ENCODE measurements around the gene SCAP.
"Not testable (repeated sequence)": the region's sequence is repeated elsewhere in the genome, so short reads cannot be mapped to it uniquely, and the experiment has no call there.

SCAP gene

GRCh38 chr3:47475570-47476329 is at the start of gene SCAP:
Gene SCAP, minus strand, starts transcription at chr3:47475941. Its CDS starts 32,948 bp downstream, at chr3:47442993.
- DNase-seq: peak; percentile 70

DNA sequence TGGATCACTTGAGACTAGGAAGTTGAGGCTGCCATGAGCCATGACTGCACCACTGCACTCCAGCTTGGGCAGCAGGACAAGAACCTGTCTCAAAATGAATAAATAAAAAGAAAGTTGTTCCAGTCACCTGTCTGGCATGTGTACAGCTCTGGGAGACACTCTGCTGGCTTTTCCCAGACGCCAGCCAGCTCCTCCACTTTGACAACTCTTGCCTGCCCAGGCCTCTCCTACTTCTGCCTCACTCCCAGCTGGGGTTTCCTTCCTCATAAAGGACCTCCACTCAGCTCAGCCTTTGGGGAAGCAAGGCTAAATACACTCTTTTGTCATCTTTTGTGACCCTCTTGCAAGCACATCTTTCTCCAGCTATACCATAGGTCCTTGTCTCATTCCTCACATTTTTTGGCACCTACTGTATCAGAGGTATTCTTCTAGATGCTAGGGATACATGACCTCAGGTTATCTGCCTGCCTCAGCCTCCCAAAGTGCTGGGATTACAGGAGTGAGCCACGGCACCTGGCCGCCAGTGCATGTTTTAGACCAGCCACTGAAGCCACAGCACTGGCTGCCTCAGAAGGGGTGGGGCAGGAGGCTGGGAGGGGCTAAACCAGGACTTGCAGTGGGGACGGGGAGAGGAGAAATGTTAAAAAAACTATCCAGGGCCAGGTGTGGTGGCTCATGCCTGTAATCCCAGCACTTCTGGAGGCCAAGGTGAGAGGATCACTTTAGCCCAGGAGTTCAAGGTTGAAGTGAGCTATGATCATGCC is 47.8 kb upstream of the SCAP start:
- no peak for DNase-seq

- peak; percentile 79 for DNase-seq
Observed at GRCh38 chr3:47522082-47522987, 46.6 kb upstream of the SCAP start.

DNA sequence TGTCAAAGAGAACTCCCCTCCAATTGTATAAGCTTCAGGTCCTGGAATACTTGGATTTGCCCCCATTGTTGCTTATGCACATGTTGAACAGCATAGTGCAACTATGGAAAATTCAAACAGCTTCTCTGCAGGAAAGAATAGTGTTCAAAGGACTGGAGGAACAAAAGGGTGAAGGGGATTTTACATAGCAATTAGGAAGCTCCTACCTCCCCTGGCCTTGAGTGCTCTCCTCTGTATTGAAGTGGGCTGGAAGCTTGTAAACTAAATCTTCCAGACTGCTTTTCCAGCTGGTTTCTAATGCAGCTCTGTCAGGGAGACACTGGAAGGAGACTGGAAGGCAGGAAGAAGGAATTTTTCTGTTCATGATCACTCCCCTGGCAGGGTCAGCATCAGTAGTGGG is 45.0 kb upstream of the SCAP start:
- no peak for DNase-seq

- DNase-seq: no peak
Observed at GRCh38 chr3:47517937-47518336, 42.2 kb upstream of the SCAP start.

- no peak for DNase-seq
Observed at GRCh38 chr3:47515864-47516319, 40.2 kb upstream of the SCAP start.

- no peak for DNase-seq
Observed at GRCh38 chr3:47515100-47515499, 39.4 kb upstream of the SCAP start.

- peak; percentile 89 for DNase-seq
Observed at GRCh38 chr3:47513125-47513929, 37.6 kb upstream of the SCAP start, which contains the start of gene ELP6. Gene ELP6, minus strand, starts transcription at chr3:47513712. Its CDS starts 122 bp downstream, at chr3:47513590.

- peak; percentile 34 for DNase-seq
Observed at GRCh38 chr3:47512416-47513124, 36.8 kb upstream of the SCAP start.

GRCh38 chr3:47505267-47505666 is 29.5 kb upstream of the SCAP start:
- DNase-seq: not testable (repeated sequence)

- DNase-seq: no peak
Observed at GRCh38 chr3:47504113-47504512, 28.4 kb upstream of the SCAP start.

DNA sequence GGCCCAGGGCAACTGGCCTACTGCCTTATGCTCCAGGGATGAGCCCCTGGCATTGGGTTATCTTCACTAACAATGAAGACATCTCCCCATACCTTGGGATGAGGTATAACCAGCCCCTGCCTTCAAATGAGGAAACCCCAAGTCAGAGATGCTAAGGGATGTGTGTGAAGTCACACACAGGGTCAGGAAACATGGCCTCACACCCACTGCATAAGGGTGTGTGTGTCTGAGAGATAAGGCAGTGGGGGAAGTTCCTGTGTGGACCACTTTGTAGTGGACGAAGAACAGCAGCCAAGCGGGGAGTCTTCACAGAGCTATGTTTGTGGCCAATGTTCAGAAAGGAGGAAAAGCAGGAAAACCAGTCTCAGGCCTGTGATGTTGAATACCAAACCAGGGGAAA is 27.3 kb upstream of the SCAP start:
- DNase-seq: no peak

GRCh38 chr3:47496892-47497291 is 21.2 kb upstream of the SCAP start:
- no peak for DNase-seq

DNA sequence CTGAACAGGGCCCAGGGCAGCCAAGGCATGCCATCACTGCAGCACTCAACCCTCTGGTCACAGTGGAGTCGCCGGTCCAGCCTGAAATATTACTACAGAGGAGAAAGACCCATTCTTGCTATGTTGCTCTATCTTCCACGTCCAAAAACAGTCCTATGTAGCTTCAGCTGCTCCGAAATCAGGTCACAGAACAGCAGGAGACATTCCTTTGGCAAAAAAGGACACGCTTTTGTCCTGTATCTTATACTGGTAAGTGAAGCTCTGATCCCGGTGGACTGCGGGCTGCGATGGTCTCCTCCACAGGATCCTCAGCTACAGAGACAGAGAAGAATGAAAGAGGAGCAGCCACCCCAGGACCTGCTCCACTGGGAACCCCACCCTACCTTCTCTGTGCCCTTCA is 20.1 kb upstream of the SCAP start:
- no peak for DNase-seq

GRCh38 chr3:47495111-47495510 is 19.4 kb upstream of the SCAP start:
- DNase-seq: no peak

DNA sequence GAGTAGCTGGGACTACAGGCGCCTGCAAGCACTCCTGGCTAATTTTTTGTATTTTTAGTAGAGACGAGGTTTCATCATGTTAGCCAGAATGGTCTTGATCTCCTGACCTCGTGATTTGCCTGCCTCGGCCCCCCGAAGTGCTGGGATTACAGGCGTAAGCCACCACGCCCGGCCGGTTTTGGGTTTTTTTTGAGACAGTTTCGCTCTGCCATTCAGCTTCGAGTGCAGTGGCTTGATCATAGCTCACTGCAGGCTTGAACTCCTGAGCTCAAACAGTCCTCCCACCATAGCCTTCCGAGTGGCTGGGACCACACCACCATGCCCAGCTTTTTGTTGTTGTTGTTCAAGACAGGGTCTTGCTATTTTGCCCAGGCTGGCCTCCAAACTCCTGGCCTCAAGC is 16.0 kb upstream of the SCAP start:
- no peak for DNase-seq

- peak; percentile 15 for DNase-seq
Observed at GRCh38 chr3:47491186-47491585, 15.4 kb upstream of the SCAP start.

- DNase-seq: no peak
Observed at GRCh38 chr3:47487265-47487664, 11.5 kb upstream of the SCAP start.

DNA sequence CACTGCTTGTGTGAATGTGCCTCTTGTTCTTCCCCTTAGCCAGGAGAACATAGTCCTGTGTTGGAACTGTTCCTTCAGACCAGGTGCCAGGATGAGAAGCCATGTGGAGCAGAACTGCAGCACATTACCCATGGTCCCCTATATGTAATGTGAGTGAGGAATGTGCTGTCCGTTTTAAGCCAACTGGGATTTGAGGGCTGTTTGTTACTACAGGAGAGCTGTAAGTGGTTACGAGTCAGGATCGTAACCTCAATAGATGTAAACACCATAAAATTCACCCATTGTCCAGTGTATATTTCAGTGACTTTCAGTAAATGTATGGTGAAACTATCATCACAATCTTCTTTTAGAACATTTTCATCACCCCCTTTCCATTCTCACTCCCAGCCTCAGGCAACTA is 10.1 kb upstream of the SCAP start:
- DNase-seq: no peak

DNA sequence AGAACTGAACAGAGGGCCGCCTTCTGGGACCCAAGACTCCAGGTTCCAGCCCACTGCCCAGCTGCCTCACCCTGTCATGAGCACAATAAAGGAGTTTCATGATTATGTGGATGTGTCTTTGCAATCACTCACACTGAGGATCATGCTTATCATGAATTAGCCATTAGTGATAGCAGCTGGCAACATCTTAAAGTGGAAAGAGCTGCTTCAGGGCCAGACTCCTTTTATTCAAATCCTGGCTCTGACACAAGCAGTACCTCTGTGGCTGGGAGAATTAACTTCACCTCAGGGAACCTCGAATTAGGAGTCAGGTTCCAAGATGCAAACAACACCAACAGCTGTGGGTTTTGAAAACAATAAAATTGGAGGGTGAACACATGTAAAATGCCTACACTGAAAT is 6.6 kb upstream of the SCAP start:
- peak; percentile 43 for DNase-seq

- not testable (repeated sequence) for DNase-seq
Observed at GRCh38 chr3:47481763-47482162, 6.0 kb upstream of the SCAP start.
